B cell (primary cell): ENCODE measurements around the gene PIK3AP1.

Experiments
- CTCF ChIP-seq: fragments of 200-600 bp; IDR thresholded peaks from one replicate; pipeline ENCODE4 v1.8.0; 2022; ENCODE audit warnings: antibody characterized with exemption, mild to moderate bottlenecking
- EZH2 ChIP-seq: IDR thresholded peaks from 2 replicates; pipeline ENCODE4 v1.6.1; 2012; ENCODE audit warnings: borderline replicate concordance, low read depth, mild to moderate bottlenecking, moderate library complexity, low read length; ENCODE audit not compliant: insufficient read depth, poor library complexity, severe bottlenecking

DNA sequence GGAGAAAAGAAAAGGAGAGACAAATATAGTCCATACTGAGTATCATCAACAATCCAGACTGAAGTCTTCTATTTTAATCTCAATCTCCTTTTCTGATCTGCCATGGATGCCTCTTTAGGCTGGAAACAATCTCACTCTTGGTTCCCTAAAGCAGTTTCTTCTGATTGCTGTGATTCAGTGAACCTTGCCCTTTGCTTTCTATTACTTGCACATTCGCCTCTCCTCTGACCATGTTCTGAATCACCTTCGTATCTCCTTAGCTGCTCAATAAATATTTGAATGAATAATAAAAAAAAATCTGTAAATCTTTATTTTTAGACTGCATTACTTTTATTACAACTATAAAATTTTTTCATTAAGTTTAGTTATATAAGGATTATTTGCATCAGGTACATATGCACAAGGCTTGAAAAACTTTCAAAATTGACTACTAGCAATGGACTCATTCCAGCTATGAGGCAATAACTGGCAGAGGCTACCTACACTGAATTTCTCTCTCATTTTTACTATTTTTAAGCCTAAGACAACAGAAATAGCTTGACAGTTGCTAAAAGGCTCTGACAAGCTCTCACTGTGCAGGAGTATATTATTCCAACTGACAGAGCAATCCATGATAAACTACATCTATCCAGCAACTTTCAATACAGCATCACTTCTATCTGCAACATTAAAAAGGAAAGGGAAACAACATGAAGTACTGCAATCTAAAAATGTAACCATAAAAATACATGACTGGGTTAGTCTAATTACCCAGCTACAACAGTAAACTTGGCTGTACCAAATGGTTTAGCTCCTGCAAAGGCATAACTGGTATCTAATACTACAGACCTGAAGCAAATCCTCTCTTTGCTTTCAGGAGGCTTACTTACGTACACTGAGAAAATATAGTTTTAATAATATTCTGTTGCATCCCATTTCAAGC, 159.1 kb downstream of the PIK3AP1 start:
- TF ChIP-seq CTCF (no peak), EZH2 (no peak)
